ENCODE data around the gene LRFN4.

- no peak for TF ChIP-seq POLR2A (IDR thresholded peaks at IDR 0.05; ENCODE audit: low read length)
- TF ChIP-seq GATA1 (IDR thresholded peaks at IDR 0.05; ENCODE audit: low read depth, low read length), result no peak
These were observed 5.7 kb downstream of the LRFN4 start for GRCh38 chr11:66862559-66863037.
